WTC11 (cell line): ENCODE measurements around the gene LIMS1. TPM values are rescaled to one million over a fixed set of nuclear protein-coding genes. Genes with fewer than 3 reads are reported as not detected.
"Not testable (repeated sequence)": the region's sequence is repeated elsewhere in the genome, so short reads cannot be mapped to it uniquely, and the experiment has no call there.

Experiments
- ATAC-seq: fragments of 200-7000 bp; cut with Tn5 transposase; 2 replicates; pipeline ENCODE4 v1.10.0; 2021; ENCODE audit warnings: mild to moderate bottlenecking, moderate library complexity
- CTCF ChIA-PET: fragments of 300-600 bp; sonication (Branson Sonifier 250); formaldehyde crosslinking; loops from one replicate; lab custom pipeline; 2021; ENCODE audit warnings: antibody characterized with exemption; lab: Charles Lee
- POLR2A ChIA-PET: fragments of 350-600 bp; sonication (Branson Sonifier 250); formaldehyde crosslinking; loops from one replicate; lab custom pipeline; 2021; ENCODE audit warnings: antibody characterized with exemption; lab: Charles Lee
- DNase-seq: peaks from one replicate; pipeline ENCODE4 v3.0.0; 2021; ENCODE audit warnings: low spot score
- H3K27ac Mint-ChIP-seq: 2 replicates; pipeline ENCODE4 v1.8.0; 2021; ENCODE audit warnings: mixed read lengths
- H3K27me3 Mint-ChIP-seq: 2 replicates; pipeline ENCODE4 v1.8.0; 2021; ENCODE audit warnings: low read depth, mild to moderate bottlenecking, moderate library complexity, mixed read lengths
- H3K36me3 Mint-ChIP-seq: 2 replicates; pipeline ENCODE4 v1.8.0; 2021; ENCODE audit warnings: mixed read lengths
- H3K4me1 Mint-ChIP-seq: 2 replicates; pipeline ENCODE4 v1.8.0; 2022; ENCODE audit warnings: mixed read lengths
- H3K4me3 Mint-ChIP-seq: 2 replicates; pipeline ENCODE4 v1.8.0; 2021; ENCODE audit warnings: mild to moderate bottlenecking, moderate library complexity, mixed read lengths
- H3K9me3 Mint-ChIP-seq: 2 replicates; pipeline ENCODE4 v1.8.0; 2021; ENCODE audit warnings: mixed read lengths
- ATF1 ChIP-seq: sonication (generic); formaldehyde crosslinking; IDR thresholded peaks from 2 replicates; pipeline ENCODE4 v1.8.1; 2023; ENCODE audit warnings: mild to moderate bottlenecking, moderate library complexity, missing genetic modification reagents
- CBFB ChIP-seq: sonication (generic); formaldehyde crosslinking; IDR thresholded peaks from 2 replicates; pipeline ENCODE4 v1.8.1; 2022; ENCODE audit warnings: mild to moderate bottlenecking, low read depth, missing genetic modification reagents
- E2F1 ChIP-seq: sonication (generic); formaldehyde crosslinking; IDR thresholded peaks from 2 replicates; pipeline ENCODE4 v1.8.0; 2022; ENCODE audit warnings: mild to moderate bottlenecking, missing genetic modification reagents
- FOXP1 ChIP-seq: sonication (generic); formaldehyde crosslinking; IDR thresholded peaks from 2 replicates; pipeline ENCODE4 v1.8.0; 2022; ENCODE audit warnings: missing genetic modification reagents, mild to moderate bottlenecking, moderate library complexity, borderline replicate concordance
- NR1H2 ChIP-seq: sonication (generic); formaldehyde crosslinking; IDR thresholded peaks from 2 replicates; pipeline ENCODE4 v1.9.0; 2021; ENCODE audit warnings: mild to moderate bottlenecking, moderate library complexity, missing genetic modification reagents
- NR2C2 ChIP-seq: sonication (generic); formaldehyde crosslinking; IDR thresholded peaks from 2 replicates; pipeline ENCODE4 v1.8.0; 2022; ENCODE audit warnings: mild to moderate bottlenecking, missing genetic modification reagents
- NR3C1 ChIP-seq: sonication (generic); formaldehyde crosslinking; conservative IDR thresholded peaks from 2 replicates; pipeline ENCODE4 v1.8.1; 2023; ENCODE audit warnings: low read depth, mild to moderate bottlenecking, missing genetic modification reagents
- PRRX2 ChIP-seq: fragments of 250-450 bp; sonication (Bioruptor Pico); IDR thresholded peaks from 2 replicates; pipeline ENCODE4 v1.8.0; 2021; ENCODE audit warnings: mild to moderate bottlenecking
- RELA ChIP-seq: sonication (generic); formaldehyde crosslinking; IDR thresholded peaks from 2 replicates; pipeline ENCODE4 v1.8.1; 2022; ENCODE audit warnings: missing genetic modification reagents, mild to moderate bottlenecking, borderline replicate concordance
- TEAD4 ChIP-seq: sonication (generic); formaldehyde crosslinking; IDR thresholded peaks from 2 replicates; pipeline ENCODE4 v1.8.0; 2022; ENCODE audit warnings: mild to moderate bottlenecking, missing genetic modification reagents
- TP53 ChIP-seq: sonication (generic); formaldehyde crosslinking; IDR thresholded peaks from 2 replicates; pipeline ENCODE4 v1.8.1; 2023; ENCODE audit warnings: mild to moderate bottlenecking, missing genetic modification reagents
- ZBTB21 ChIP-seq: sonication (generic); formaldehyde crosslinking; IDR thresholded peaks from 2 replicates; pipeline ENCODE4 v1.8.1; 2023; ENCODE audit warnings: mild to moderate bottlenecking, missing genetic modification reagents, borderline replicate concordance
- ZBTB43 ChIP-seq: sonication (generic); formaldehyde crosslinking; IDR thresholded peaks from 2 replicates; pipeline ENCODE4 v1.8.1; 2023; ENCODE audit warnings: mild to moderate bottlenecking, missing genetic modification reagents
- ZNF121 ChIP-seq: sonication (generic); formaldehyde crosslinking; IDR thresholded peaks from 2 replicates; pipeline ENCODE4 v1.8.0; 2023; ENCODE audit warnings: missing genetic modification reagents
- ZNF317 ChIP-seq: sonication (generic); formaldehyde crosslinking; IDR thresholded peaks from 2 replicates; pipeline ENCODE4 v1.8.1; 2023; ENCODE audit warnings: low read depth, mild to moderate bottlenecking, moderate library complexity, missing genetic modification reagents, borderline replicate concordance
- ZNF423 ChIP-seq: fragments of 250-450 bp; sonication (Bioruptor Pico); IDR thresholded peaks from 2 replicates; pipeline ENCODE4 v2.1.2; 2022; ENCODE audit warnings: mild to moderate bottlenecking, moderate library complexity
- total RNA-seq: library from RNA; stranded (reverse); gene quantifications from 3 replicates; pipeline ENCODE4 v1.2.3, GENCODE V29; 2021
- TF ChIP-seq, protein P1 (sequence below): sonication (generic); formaldehyde crosslinking; IDR thresholded peaks from 2 replicates; pipeline ENCODE4 v1.8.0; 2022; ENCODE audit warnings: mild to moderate bottlenecking, missing genetic modification reagents
- TF ChIP-seq, protein P2 (sequence below): sonication (generic); formaldehyde crosslinking; IDR thresholded peaks from 2 replicates; pipeline ENCODE4 v1.8.0; 2023; ENCODE audit warnings: missing genetic modification reagents, mild to moderate bottlenecking, borderline replicate concordance
- TF ChIP-seq, protein P3 (sequence below): fragments of 250-450 bp; sonication (Bioruptor Pico); IDR thresholded peaks from 2 replicates; pipeline ENCODE4 v1.8.0; 2021; ENCODE audit warnings: mild to moderate bottlenecking
- TF ChIP-seq, protein P4 (sequence below): sonication (generic); formaldehyde crosslinking; IDR thresholded peaks from 2 replicates; pipeline ENCODE4 v1.8.0; 2023; ENCODE audit warnings: mild to moderate bottlenecking, missing genetic modification reagents
- TF ChIP-seq, protein P5 (sequence below): sonication (generic); formaldehyde crosslinking; IDR thresholded peaks from 2 replicates; pipeline ENCODE4 v1.8.1; 2022; ENCODE audit warnings: mild to moderate bottlenecking, missing genetic modification reagents, moderate library complexity, borderline replicate concordance

LIMS1 gene
- total RNA-seq, 1 experiment from 2014 or later: 50.6 TPM

- Mint-ChIP-seq H3K36me3 (peaks cover 18% of the 10 kb centered on the region), H3K4me3 (no peak overlapping the region), H3K9me3 (peaks cover 22% of the 10 kb centered on the region), H3K27me3 (no peaks in the 10 kb centered on the region; the same call in 1 of the 2 replicates), H3K27ac (no peak overlapping the region), H3K4me1 (peaks cover 18% of the 10 kb centered on the region)
- ChIA-PET CTCF (no interaction called here), POLR2A (no interaction called here)
- ATAC-seq: no peak
- no peak for DNase-seq
- TF ChIP-seq FOXP1 (CRISPR knock-in tag): no peak
- TF ChIP-seq, protein P1, sequence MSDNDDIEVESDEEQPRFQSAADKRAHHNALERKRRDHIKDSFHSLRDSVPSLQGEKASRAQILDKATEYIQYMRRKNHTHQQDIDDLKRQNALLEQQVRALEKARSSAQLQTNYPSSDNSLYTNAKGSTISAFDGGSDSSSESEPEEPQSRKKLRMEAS (CRISPR knock-in tag): no peak
- no peak for TF ChIP-seq NR1H2 (CRISPR knock-in tag)
- no peak for TF ChIP-seq ZBTB43 (CRISPR knock-in tag)
- TF ChIP-seq ZNF317 (CRISPR knock-in tag): no peak
- TF ChIP-seq, protein P2, sequence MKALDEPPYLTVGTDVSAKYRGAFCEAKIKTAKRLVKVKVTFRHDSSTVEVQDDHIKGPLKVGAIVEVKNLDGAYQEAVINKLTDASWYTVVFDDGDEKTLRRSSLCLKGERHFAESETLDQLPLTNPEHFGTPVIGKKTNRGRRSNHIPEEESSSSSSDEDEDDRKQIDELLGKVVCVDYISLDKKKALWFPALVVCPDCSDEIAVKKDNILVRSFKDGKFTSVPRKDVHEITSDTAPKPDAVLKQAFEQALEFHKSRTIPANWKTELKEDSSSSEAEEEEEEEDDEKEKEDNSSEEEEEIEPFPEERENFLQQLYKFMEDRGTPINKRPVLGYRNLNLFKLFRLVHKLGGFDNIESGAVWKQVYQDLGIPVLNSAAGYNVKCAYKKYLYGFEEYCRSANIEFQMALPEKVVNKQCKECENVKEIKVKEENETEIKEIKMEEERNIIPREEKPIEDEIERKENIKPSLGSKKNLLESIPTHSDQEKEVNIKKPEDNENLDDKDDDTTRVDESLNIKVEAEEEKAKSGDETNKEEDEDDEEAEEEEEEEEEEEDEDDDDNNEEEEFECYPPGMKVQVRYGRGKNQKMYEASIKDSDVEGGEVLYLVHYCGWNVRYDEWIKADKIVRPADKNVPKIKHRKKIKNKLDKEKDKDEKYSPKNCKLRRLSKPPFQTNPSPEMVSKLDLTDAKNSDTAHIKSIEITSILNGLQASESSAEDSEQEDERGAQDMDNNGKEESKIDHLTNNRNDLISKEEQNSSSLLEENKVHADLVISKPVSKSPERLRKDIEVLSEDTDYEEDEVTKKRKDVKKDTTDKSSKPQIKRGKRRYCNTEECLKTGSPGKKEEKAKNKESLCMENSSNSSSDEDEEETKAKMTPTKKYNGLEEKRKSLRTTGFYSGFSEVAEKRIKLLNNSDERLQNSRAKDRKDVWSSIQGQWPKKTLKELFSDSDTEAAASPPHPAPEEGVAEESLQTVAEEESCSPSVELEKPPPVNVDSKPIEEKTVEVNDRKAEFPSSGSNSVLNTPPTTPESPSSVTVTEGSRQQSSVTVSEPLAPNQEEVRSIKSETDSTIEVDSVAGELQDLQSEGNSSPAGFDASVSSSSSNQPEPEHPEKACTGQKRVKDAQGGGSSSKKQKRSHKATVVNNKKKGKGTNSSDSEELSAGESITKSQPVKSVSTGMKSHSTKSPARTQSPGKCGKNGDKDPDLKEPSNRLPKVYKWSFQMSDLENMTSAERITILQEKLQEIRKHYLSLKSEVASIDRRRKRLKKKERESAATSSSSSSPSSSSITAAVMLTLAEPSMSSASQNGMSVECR: no peak
- TF ChIP-seq ZBTB21: no peak
- no peak for TF ChIP-seq TEAD4 (CRISPR knock-in tag)
- no peak for TF ChIP-seq CBFB (CRISPR knock-in tag)
- no peak for TF ChIP-seq E2F1 (CRISPR knock-in tag)
- TF ChIP-seq, protein P3, sequence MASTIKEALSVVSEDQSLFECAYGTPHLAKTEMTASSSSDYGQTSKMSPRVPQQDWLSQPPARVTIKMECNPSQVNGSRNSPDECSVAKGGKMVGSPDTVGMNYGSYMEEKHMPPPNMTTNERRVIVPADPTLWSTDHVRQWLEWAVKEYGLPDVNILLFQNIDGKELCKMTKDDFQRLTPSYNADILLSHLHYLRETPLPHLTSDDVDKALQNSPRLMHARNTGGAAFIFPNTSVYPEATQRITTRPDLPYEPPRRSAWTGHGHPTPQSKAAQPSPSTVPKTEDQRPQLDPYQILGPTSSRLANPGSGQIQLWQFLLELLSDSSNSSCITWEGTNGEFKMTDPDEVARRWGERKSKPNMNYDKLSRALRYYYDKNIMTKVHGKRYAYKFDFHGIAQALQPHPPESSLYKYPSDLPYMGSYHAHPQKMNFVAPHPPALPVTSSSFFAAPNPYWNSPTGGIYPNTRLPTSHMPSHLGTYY (CRISPR knock-in tag): no peak
- no peak for TF ChIP-seq RELA
- TF ChIP-seq ATF1: no peak
These were observed 107.5 kb downstream of the LIMS1 start for GRCh38 chr2:108641756-108642155.

DNA sequence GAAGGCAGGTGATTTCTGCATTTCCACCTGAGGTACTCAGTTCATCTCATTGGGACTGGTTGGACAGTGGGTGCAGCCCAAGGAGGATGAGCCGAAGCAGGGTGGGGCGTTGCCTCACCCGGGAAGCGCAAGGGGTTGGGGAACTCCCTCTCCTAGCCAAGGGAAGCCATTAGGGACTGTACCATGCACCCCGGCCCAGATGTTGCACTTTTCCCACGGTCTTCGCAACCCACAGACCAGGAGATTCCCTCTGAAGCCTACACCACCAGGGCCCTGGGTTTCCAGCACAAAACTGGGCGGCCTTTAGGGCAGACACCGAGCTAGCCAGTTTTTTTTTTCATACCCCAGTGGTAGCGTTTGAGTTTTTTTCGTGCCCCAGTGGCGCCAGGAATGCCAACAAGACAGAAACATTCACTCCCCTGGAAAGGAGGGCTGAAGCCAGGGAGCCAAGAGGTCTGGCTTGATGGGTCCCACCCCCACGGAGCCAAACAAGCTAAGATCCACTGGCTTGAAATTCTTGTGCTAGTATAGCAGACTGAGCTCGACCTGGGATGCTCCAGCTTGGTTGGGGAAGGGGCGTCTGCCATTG, 109.1 kb downstream of the LIMS1 start:
- Mint-ChIP-seq H3K4me3 (no peak overlapping the region), H3K27ac (no peak overlapping the region), H3K9me3 (peaks cover 26% of the 10 kb centered on the region), H3K27me3 (no peaks in the 10 kb centered on the region; the same call in 1 of the 2 replicates), H3K4me1 (peaks cover 10% of the 10 kb centered on the region; the same call in 1 of the 2 replicates), H3K36me3 (peaks cover 18% of the 10 kb centered on the region)
- CTCF ChIA-PET: no interaction called here
- no peak for TF ChIP-seq NR3C1 (CRISPR knock-in tag)
- no peak for TF ChIP-seq PRRX2 (CRISPR knock-in tag)
- no peak for TF ChIP-seq NR2C2
- no peak for TF ChIP-seq TP53 (CRISPR knock-in tag)
- TF ChIP-seq ATF1: no peak
- no peak for TF ChIP-seq ZBTB21
- TF ChIP-seq ZNF121: no peak
- TF ChIP-seq, protein P4, sequence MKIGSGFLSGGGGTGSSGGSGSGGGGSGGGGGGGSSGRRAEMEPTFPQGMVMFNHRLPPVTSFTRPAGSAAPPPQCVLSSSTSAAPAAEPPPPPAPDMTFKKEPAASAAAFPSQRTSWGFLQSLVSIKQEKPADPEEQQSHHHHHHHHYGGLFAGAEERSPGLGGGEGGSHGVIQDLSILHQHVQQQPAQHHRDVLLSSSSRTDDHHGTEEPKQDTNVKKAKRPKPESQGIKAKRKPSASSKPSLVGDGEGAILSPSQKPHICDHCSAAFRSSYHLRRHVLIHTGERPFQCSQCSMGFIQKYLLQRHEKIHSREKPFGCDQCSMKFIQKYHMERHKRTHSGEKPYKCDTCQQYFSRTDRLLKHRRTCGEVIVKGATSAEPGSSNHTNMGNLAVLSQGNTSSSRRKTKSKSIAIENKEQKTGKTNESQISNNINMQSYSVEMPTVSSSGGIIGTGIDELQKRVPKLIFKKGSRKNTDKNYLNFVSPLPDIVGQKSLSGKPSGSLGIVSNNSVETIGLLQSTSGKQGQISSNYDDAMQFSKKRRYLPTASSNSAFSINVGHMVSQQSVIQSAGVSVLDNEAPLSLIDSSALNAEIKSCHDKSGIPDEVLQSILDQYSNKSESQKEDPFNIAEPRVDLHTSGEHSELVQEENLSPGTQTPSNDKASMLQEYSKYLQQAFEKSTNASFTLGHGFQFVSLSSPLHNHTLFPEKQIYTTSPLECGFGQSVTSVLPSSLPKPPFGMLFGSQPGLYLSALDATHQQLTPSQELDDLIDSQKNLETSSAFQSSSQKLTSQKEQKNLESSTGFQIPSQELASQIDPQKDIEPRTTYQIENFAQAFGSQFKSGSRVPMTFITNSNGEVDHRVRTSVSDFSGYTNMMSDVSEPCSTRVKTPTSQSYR (CRISPR knock-in tag): no peak
- TF ChIP-seq, protein P5, sequence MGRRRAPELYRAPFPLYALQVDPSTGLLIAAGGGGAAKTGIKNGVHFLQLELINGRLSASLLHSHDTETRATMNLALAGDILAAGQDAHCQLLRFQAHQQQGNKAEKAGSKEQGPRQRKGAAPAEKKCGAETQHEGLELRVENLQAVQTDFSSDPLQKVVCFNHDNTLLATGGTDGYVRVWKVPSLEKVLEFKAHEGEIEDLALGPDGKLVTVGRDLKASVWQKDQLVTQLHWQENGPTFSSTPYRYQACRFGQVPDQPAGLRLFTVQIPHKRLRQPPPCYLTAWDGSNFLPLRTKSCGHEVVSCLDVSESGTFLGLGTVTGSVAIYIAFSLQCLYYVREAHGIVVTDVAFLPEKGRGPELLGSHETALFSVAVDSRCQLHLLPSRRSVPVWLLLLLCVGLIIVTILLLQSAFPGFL (CRISPR knock-in tag): no peak
- no peak for TF ChIP-seq ZNF423
- POLR2A ChIA-PET: no interaction called here
- ATAC-seq: no peak
- DNase-seq: no peak

GRCh38 chr2:108643862-108644261, 109.6 kb downstream of the LIMS1 start:
- H3K27me3 Mint-ChIP-seq, CTCF ChIA-PET, ATAC-seq, H3K27ac Mint-ChIP-seq, H3K4me1 Mint-ChIP-seq, POLR2A ChIA-PET, DNase-seq, H3K4me3 Mint-ChIP-seq: not testable (repeated sequence)
- Mint-ChIP-seq H3K36me3 (peaks cover 18% of the 10 kb centered on the region), H3K9me3 (peaks cover 26% of the 10 kb centered on the region)
